ENCODE data around the gene CCNL2.

Gene CCNL2

GRCh38 chr1:1359308-1359663 lies 39.8 kb downstream of the CCNL2 start:
- TF ChIP-seq, protein P1, sequence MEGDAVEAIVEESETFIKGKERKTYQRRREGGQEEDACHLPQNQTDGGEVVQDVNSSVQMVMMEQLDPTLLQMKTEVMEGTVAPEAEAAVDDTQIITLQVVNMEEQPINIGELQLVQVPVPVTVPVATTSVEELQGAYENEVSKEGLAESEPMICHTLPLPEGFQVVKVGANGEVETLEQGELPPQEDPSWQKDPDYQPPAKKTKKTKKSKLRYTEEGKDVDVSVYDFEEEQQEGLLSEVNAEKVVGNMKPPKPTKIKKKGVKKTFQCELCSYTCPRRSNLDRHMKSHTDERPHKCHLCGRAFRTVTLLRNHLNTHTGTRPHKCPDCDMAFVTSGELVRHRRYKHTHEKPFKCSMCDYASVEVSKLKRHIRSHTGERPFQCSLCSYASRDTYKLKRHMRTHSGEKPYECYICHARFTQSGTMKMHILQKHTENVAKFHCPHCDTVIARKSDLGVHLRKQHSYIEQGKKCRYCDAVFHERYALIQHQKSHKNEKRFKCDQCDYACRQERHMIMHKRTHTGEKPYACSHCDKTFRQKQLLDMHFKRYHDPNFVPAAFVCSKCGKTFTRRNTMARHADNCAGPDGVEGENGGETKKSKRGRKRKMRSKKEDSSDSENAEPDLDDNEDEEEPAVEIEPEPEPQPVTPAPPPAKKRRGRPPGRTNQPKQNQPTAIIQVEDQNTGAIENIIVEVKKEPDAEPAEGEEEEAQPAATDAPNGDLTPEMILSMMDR (IDR thresholded peaks at IDR 0.05), result no peak

DNA sequence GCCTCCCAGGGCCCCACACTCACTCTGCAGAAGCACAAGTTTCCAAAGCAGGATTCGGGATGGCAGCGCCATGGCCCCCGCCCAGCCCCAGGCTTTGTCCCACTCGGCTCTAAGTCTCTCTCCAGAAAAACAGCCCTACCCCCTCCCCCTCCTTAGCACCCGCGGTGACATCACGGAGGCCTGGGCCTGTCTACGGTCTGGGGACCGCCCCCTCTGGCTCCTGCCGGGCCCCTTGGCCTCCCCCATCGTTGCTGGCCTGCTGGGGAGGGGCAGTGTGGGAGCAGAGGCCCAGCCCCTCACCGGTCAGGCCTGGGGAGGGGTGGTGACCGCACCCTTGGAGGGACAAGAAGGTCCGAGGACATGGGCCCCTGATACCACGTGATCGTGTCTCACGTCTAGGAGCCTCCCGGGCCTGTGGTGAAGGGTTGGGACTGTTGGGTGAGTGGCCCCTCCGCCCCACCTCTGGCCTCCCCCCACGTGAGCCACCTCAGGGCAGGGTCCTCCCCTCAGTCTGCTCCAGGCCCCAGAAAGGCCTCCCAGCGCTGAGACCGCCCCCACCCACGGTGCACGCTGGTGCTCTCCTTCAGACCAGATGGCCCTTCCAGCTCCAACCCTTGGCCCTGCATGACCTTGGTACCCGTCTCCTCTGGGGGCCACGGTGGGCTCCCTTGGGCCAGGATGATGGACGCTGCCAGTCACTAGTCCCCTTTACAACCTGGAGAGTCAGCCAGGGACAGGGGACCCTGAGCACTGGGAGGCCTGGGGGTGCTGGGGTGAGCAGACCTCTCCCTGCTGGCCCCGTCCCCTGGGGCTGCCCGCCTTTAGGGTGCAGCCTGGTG lies 40.5 kb downstream of the CCNL2 start, which contains the start of gene MXRA8:
Gene MXRA8 (minus strand): TSS at position 123 of the 839 bp plus-strand sequence. CDS start 51 bp downstream, at position 72.
- TF ChIP-seq, protein P1 (IDR thresholded peaks at IDR 0.05), result no peak

DNA sequence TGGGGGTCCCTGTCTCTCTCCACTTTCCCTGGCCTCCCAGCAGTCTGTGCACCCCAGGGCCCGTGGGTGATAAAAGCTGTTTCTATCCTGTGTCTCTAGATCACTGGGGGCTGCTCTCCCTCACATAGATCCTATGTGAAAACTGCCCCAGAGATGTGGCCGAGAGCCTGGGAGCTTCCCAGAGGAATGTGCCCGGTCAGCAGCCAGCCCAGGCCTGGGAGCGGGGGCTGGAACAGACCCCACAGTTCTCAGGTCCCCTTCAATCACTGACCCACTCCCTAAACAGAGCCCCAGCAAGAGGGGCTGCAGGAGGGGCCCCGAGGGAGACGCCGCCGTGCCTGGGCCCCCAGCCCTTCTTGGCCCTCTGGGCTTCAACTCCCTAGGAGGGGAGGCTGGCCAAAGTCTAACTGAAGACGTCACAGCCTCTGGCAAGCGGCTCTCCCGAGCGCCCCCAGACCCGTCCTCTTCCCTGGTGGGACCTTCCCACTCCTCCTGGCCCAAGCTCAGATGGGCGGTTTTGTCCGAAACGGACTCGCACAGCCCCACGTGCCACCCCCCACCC lies 41.2 kb downstream of the CCNL2 start:
- TF ChIP-seq, protein P1 (IDR thresholded peaks at IDR 0.05), result no peak

DNA sequence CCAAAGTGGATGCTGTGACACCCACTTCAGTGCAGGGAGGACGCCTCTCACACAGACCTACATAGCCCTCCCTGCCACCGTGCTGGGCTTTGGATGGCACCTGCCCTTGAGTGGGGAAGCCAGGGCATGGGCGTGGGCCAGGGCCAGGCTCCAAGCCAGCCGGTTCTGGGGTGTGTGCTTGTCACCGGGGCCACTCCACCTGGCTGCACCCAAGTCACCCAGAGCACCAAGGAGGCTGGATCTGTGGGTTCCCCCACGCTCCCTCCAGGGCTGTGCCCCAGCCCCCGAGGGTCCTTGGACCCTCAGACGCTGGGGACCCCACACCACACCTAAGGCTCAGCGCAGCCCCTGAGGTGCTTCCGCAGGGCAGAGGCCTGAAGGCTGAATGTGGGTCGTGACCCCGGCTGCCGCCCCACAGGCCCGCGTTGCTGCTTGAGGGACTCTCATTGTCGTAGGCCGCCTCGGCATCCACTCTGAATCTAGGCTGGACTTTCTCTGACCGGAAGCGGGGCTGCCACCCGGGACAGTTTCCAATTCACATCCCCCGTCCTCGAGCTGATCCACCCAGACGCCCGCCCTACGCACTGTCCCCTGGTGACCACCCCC lies 42.2 kb downstream of the CCNL2 start:
- TF ChIP-seq, protein P1 (IDR thresholded peaks at IDR 0.05), result no peak

DNA sequence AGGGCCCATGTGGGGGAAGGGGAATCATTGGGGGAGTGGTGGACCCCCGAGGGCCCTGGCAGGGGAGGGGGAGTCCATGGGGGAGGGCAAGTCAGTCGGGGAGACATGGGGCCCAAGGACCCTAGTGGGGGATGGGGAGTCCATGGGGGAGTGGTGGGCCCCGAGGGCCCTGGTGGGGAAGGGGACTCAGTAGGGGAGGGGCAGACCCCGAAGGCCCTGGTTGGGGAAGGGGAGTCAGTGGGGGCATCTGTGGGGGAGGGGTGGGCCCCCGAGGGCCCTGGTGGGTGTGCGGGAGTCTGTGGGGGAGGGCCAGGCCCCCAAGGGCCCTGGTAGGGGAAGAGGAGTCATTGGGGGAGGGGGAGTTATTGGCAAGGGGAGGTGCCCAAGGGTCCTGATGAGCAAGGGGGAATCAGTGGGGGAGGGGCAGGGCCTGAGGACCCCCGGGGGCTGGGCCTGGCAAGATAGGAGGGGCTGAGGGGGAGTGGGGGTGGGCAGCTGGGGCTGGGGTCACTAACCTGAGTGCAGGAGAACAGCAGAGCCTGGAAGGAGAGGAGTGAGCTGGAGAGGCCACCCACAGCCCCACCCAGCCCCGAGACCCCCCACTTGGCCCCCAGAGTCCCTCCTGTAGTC lies 42.9 kb downstream of the CCNL2 start:
- TF ChIP-seq, protein P1 (IDR thresholded peaks at IDR 0.05), result no peak

DNA sequence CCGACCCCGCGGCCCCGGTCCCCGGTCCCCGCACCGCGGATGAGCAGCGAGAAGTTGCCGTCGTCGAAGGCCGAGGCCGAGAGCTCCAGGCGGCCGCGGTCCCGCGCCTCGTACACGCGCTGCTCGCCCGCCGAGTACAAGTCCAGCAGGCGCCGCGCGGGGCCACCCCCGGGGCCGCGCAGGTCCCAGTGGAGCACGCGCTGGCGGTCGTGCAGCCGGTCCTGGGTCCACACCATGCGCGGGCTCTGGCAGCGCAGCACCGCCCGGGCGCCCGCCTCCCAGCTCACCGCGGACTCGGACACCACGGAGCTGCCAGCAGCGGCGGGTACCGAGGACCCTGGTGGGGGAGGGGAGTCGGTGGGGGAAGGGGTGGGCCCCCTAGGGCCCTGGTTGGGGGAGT lies 43.7 kb downstream of the CCNL2 start:
- TF ChIP-seq, protein P1 (IDR thresholded peaks at IDR 0.05), result no peak
